Measurements from ENCODE around the gene MTHFSD. TPM values are rescaled to one million over a fixed set of nuclear protein-coding genes. Genes with fewer than 3 reads are reported as not detected.

Gene MTHFSD
- polyA plus RNA-seq, 3 donors, result 24.5 to 32.6 (median 32.4) TPM

- no peak for DNase-seq
These were observed 61.9 kb downstream of the MTHFSD start for GRCh38 chr16:86492961-86493629.

DNA sequence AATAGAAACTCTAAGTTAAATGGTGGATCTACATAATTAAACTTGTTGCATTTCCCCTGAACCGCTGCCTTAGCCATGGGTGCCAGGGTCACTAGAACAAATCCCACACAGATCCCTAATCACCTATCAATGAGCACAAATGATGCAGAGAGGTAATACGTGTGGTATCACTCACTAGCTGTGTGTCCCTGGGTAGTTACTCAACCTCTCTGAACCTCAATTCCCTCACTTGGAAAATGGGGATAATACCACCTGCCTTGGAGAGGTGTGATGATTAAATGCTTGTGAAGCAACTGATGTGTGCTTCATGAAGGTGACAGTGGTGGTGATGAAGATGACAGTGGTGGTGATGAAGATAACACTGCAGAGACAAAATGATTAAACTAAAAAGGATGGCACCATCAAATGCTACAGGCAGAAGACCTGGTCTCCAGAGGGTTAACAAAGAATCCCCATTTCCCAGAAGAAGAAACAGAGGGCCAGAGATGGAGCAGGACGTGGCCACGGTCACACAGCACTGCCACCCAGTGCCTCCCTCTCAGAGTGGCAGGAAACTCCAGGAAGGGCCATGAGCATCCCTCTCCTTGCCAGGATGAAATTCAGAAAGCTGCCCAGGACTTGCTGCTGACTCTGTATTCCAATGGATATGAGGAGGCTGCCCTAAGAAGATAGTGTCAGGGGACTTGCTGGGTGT is 62.6 kb downstream of the MTHFSD start:
- no peak for DNase-seq

DNA sequence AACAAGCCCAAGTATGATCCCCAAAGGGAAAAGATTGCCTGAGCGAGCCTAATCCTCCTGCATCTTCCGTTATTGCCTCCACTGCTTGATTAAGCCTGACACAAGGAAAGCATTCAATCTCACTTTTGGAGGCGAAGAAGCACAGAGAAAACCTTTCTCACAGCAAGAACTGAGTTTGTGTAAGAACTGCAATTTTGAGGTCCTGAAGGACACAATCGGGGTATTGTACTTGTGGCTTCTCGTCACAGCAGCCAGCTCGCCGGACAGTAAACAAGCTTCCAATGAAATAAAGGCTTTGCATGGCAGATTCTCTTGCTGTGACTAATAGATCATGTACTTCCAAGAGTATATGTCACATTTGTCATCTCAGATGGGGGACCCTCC is 63.4 kb downstream of the MTHFSD start:
- no peak for DNase-seq

- no peak for DNase-seq
These were observed 64.0 kb downstream of the MTHFSD start for GRCh38 chr16:86490859-86491639.

DNA sequence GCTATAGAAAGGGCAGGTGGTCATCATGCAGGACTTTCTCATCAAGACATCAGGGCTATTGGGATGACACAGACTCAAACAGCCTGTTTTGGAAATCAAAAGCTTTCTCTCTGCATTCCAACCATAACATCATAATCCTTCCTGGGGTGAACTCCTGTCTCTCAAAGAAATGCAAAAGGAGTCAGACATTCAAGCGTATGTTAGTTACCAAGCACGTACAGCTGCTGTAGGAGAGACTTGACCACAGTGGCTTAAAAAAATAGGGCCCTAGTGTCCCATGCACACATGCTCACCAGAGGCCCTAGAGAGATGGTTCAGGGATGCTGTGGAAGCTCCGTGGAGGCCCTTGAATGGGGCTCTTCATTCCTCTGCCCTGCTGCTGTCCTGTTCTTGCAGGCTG is 69.3 kb downstream of the MTHFSD start:
- no peak for DNase-seq

DNA sequence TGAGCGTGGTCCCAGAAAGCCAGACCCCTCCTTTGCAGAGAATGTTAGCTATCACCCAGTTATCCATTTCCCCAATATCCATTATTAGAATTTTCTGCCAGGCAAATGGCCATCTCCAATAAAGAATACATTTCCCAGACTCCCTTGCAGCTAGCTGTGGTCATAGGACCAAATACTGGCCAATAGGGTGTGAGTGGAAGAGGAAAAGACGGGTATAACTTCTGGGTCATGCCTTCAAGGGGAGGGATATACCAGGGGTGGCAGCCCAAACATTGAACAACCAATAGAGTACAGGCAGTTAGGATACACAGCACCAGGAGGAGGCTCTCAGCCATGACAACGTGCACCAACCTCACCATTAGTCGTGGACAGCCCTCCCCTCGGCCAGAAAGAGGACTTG is 70.8 kb downstream of the MTHFSD start:
- DNase-seq, result no peak

DNA sequence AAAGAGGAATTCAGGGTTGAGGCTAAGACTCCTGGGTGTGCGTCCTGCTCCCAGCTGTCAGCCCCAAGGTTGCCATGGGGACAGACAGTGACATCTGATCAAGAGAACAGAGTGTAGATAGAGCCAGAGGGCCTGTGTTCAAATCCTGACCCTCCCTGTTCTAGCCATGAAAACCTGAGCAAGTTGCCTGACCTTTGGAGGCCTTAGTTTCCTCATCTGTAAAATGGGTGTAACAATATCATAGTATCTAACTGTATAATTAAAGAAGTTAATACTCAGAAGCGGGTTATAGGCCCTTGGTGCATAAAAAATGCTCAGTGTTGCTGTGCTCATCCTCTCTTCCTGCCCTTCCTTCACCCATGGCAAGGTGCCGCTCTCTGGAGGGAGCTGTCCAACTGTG is 73.4 kb downstream of the MTHFSD start:
- DNase-seq, result no peak

DNA sequence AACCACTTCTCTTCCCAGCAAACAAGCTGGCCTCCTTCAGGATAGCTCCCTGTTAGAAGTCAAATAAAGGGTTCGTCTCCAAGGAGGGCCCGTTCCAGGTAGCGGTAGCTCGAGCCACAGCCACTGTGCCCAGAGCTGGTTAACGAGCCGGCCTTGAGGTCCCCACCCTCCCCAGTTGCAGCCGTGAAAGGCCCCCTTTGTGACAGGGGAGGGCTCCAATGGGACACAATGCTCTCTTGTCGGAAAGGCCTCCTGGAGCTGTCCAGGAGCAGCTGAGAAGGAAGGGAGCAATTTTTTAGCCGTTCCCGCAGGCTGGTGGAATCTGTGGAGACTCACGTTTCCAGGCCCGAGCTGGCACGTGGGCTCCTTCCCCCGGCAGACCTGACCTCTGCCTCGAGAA is 74.6 kb downstream of the MTHFSD start:
- DNase-seq, result no peak

Other genes with a start within 250 kb of the MTHFSD start
- under 1 TPM in 2 of 3 donors, not detected in 1; 0.13 to 0.16 TPM for gene FOXF1, start 44.7 kb downstream of the MTHFSD start, polyA plus RNA-seq (ENCODE audit: insufficient read length in 3 of 3)
- gene FOXC2, start 11.6 kb upstream of the MTHFSD start, polyA plus RNA-seq (ENCODE audit: insufficient read length in 3 of 3), result 10 to 100 TPM; 38.0 to 56.3 (median 48.5) TPM
- 10 to 100 TPM; 13.5 to 19.1 (median 15.1) TPM for gene FOXL1, start 23.3 kb upstream of the MTHFSD start, polyA plus RNA-seq (ENCODE audit: insufficient read length in 3 of 3)